ENCODE data around the gene CBY1. TPM values are rescaled to one million over a fixed set of nuclear protein-coding genes. Genes with fewer than 3 reads are reported as not detected.
"Not testable (repeated sequence)": the region's sequence is repeated elsewhere in the genome, so short reads cannot be mapped to it uniquely, and the experiment has no call there.

CBY1 gene
- total and polyA plus RNA-seq, 3 experiments from 2014 or later, result 7.6 to 15.1 (median 14.0) TPM

DNA sequence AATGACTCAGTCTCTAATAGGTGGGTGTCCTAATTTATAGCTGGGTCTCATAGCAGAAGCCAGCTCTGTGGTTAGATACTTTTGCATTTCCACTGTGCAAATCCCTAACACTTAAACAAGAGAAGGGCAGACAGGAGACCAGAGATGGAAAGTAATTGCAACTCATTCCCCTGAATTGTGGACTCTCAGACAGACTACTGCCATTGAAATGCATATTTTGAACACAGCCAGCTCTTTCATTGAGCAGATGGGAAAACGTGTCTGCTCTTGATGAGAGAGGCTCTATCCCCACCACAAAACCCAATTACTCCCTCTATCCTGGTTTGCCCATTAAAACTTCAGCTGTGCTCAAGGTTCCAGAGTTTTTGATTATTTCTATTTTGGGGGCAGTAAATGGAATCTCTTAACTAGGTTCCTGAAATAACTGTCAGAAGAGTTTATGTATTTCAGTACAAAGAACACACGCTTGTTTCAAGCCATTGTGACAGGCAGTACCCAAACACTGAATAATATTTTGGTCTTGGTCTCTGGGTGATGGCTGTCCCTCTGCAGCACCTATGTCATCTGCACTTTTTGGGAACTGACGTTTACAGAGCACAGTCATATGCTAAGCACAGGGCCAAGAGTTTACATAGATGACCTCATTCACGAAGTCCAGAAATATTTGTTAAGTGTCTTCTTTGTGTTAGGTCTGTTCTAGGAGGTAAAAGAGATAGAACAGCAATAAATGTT, 41.9 kb upstream of the CBY1 start:
- ChIA-PET CTCF (no interaction called here), POLR2A (no interaction called here)
- H3K4me1 ChIP-seq (ENCODE audit: insufficient read depth, low read length), result no peaks in the 10 kb centered on the region
- H3K4me3 Mint-ChIP-seq, result no peak overlapping the region
- H3K36me3 Mint-ChIP-seq, result peaks cover 0 to 22% (median 0%) of the 10 kb centered on the region in 3 donors
- H3K4me1 Mint-ChIP-seq, result no peaks in the 10 kb centered on the region
- H3K9me3 ChIP-seq (ENCODE audit: low read length), result no peaks in the 10 kb centered on the region
- peaks cover 2 to 14% (median 10%) of the 10 kb centered on the region in 5 donors for H3K9me3 Mint-ChIP-seq
- no peak overlapping the region for H3K4me3 ChIP-seq (ENCODE audit: low read length)
- peaks cover 20 to 31% of the 10 kb centered on the region in 2 donors for H3K27me3 Mint-ChIP-seq
- H3K27ac Mint-ChIP-seq, result no peak overlapping the region
- H3K27ac ChIP-seq (ENCODE audit: low read depth, low read length), result no peak overlapping the region
- no peak for DNase-seq
- H3K36me3 ChIP-seq (ENCODE audit: insufficient read depth, low read length), result no peaks in the 10 kb centered on the region
- H3K27me3 ChIP-seq (ENCODE audit: insufficient read depth, low read length, poor library complexity, severe bottlenecking), result no peaks in the 10 kb centered on the region

DNA sequence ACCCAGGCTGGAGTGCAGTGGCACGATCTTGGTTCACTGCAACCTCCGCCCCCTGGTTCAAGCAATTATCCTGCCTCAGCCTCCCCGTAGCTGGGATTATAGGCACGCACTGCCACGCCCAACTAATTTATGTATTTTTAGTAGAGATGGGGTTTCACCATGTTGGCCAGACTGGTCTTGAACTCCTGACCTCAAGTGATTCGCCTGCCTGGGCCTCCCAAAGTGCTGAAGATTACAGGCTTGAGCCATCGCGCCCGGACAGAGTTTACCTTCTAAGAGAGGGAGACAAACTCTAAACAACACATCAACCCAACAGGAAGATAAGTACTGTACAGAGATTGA, 41.4 kb upstream of the CBY1 start:
- H3K9me3 Mint-ChIP-seq, result peaks cover 2 to 17% (median 10%) of the 10 kb centered on the region in 5 donors

DNA sequence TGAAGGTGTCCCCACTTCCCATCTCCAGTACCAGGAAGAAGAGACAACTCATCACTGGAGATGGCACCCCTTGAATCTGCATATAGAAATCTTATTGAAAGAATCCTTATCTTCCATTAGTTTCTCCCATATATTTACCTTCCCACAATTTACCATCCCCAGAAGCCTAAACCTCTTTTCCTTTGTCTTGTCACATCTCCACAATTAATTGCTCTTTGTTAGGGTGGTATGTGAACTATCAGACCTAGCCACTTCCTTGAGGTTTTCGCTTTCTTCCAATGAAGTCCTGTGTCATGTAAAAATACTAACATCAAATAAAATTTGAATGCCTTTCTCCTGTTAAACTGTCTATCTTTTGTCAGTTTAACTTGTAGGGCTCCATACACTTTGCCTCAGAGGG, 38.2 kb upstream of the CBY1 start:
- ChIA-PET POLR2A (no interaction called here), CTCF (no interaction called here)
- Histone ChIP-seq H3K36me3 (ENCODE audit: insufficient read depth, low read length) (no peaks in the 10 kb centered on the region), H3K9me3 (ENCODE audit: low read length) (no peaks in the 10 kb centered on the region), H3K27me3 (ENCODE audit: insufficient read depth, low read length, poor library complexity, severe bottlenecking) (no peaks in the 10 kb centered on the region), H3K4me3 (ENCODE audit: low read length) (no peak overlapping the region), H3K4me1 (ENCODE audit: insufficient read depth, low read length) (no peaks in the 10 kb centered on the region), H3K27ac (ENCODE audit: low read depth, low read length) (no peak overlapping the region)
- Mint-ChIP-seq H3K4me3 (no peak overlapping the region), H3K27me3 (peaks cover 23 to 34% of the 10 kb centered on the region in 2 donors), H3K27ac (no peak overlapping the region), H3K36me3 (peaks cover 0 to 22% (median 0%) of the 10 kb centered on the region in 3 donors), H3K9me3 (peaks cover 2 to 17% (median 10%) of the 10 kb centered on the region in 5 donors), H3K4me1 (no peaks in the 10 kb centered on the region)
- no peak for DNase-seq

More for the DNA sequence above, 41.4 kb upstream of the CBY1 start:
- H3K9me3 ChIP-seq (ENCODE audit: low read length); H3K4me3 ChIP-seq (ENCODE audit: low read length); H3K27ac ChIP-seq (ENCODE audit: low read depth, low read length); H3K4me1 Mint-ChIP-seq; H3K36me3 ChIP-seq (ENCODE audit: insufficient read depth, low read length); DNase-seq; H3K4me3 Mint-ChIP-seq; POLR2A ChIA-PET; H3K27me3 ChIP-seq (ENCODE audit: insufficient read depth, low read length, poor library complexity, severe bottlenecking); H3K4me1 ChIP-seq (ENCODE audit: insufficient read depth, low read length); CTCF ChIA-PET: not testable (repeated sequence)
- peaks cover 23 to 31% of the 10 kb centered on the region in 2 donors for H3K27me3 Mint-ChIP-seq
- peaks cover 0 to 22% (median 0%) of the 10 kb centered on the region in 3 donors for H3K36me3 Mint-ChIP-seq
- peak overlapping the region in 1 of 8 donors; percentile 82 for H3K27ac Mint-ChIP-seq

DNA sequence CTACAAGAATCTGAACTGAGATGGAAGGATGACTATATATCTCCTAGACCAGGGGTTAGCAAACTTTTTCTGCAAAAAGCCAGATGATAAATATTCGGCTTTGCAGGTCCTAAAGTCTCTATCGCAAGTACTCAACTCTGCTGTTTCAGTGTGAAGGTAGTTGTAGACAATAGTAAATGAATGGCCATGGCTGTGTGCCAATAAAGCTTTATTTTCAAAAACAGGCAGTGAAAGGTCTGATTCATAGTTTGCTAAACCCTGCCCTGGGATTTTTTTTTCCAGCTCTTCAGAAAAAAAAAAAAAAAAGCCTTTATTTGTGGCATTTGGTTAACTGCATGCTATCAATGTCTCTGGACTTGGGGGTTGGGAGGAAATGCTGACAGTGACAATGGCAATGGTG, 37.8 kb upstream of the CBY1 start:
- Histone ChIP-seq H3K36me3 (ENCODE audit: insufficient read depth, low read length) (no peaks in the 10 kb centered on the region), H3K27me3 (ENCODE audit: insufficient read depth, low read length, poor library complexity, severe bottlenecking) (no peaks in the 10 kb centered on the region), H3K4me3 (ENCODE audit: low read length) (no peak overlapping the region), H3K27ac (ENCODE audit: low read depth, low read length) (no peak overlapping the region), H3K4me1 (ENCODE audit: insufficient read depth, low read length) (no peaks in the 10 kb centered on the region), H3K9me3 (ENCODE audit: low read length) (no peaks in the 10 kb centered on the region)
- POLR2A ChIA-PET, result no interaction called here
- no peaks in the 10 kb centered on the region for H3K4me1 Mint-ChIP-seq
- H3K9me3 Mint-ChIP-seq, result peaks cover 2 to 17% (median 10%) of the 10 kb centered on the region in 5 donors
- CTCF ChIA-PET, result no interaction called here
- DNase-seq, result no peak
- peaks cover 0 to 22% (median 0%) of the 10 kb centered on the region in 3 donors for H3K36me3 Mint-ChIP-seq
- H3K27me3 Mint-ChIP-seq, result peaks cover 24 to 34% of the 10 kb centered on the region in 2 donors
- no peak overlapping the region for H3K4me3 Mint-ChIP-seq
- H3K27ac Mint-ChIP-seq, result no peak overlapping the region

DNA sequence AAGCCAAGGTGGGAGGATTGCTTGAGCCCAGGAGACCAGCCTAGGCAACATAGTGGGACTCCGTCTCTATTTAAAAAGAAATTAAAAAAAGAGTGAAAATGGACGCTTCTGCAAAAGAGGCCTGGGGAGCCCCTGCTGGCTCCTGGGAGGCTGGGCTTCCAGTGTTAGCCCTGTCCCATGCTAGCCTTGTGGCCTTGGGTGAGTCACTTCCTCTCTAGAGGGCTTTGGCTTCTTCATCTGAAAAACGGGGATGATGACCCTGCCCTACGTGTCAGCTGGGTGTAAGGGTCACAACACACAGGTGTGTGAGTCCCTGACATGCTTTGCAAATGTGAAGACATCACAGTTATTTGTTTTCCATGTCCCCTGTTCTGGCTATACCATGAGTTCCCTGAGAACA, 33.1 kb upstream of the CBY1 start:
- peaks cover 0 to 9% (median 2%) of the 10 kb centered on the region in 5 donors for H3K9me3 Mint-ChIP-seq
- H3K27me3 ChIP-seq (ENCODE audit: insufficient read depth, low read length, poor library complexity, severe bottlenecking), result no peaks in the 10 kb centered on the region
- H3K4me1 Mint-ChIP-seq, result no peaks in the 10 kb centered on the region
- peaks cover 12 to 13% of the 10 kb centered on the region in 2 donors for H3K27me3 Mint-ChIP-seq
- no peaks in the 10 kb centered on the region for H3K36me3 ChIP-seq (ENCODE audit: insufficient read depth, low read length)
- no peaks in the 10 kb centered on the region for H3K4me1 ChIP-seq (ENCODE audit: insufficient read depth, low read length)
- ChIA-PET POLR2A (no interaction called here), CTCF (no interaction called here)
- no peaks in the 10 kb centered on the region for H3K9me3 ChIP-seq (ENCODE audit: low read length)
- no peak overlapping the region for H3K4me3 ChIP-seq (ENCODE audit: low read length)
- no peak overlapping the region for H3K4me3 Mint-ChIP-seq
- no peak overlapping the region for H3K27ac Mint-ChIP-seq
- no peak overlapping the region for H3K27ac ChIP-seq (ENCODE audit: low read depth, low read length)
- peaks cover 0 to 4% (median 0%) of the 10 kb centered on the region in 3 donors for H3K36me3 Mint-ChIP-seq
- DNase-seq, result no peak

DNA sequence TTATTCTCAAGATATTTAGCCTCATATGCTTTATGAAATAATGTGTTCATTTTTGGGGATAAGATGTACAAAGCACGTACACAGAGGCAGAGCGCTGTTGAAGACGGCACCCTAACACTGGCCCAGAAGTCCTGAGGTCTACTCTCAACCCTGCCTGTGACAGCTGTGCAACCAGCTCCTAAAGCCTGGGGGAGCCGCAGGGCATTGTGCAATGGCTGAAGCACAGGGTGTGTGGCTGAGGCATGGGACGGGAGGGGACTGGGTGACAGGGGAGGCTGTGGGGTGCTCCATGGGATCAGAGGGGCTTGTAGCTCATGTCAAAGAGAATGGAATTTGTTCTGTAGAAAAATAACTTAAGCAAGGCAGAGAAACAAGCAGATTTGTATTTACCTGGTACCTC, 28.0 kb upstream of the CBY1 start:
- ChIA-PET CTCF (no interaction called here), POLR2A (no interaction called here)
- Mint-ChIP-seq H3K36me3 (peaks cover 0 to 2% (median 0%) of the 10 kb centered on the region in 3 donors), H3K27ac (peak overlapping the region in 1 of 8 donors; percentile 23), H3K4me1 (peaks cover 7 to 11% (median 10%) of the 10 kb centered on the region in 3 donors), H3K4me3 (no peak overlapping the region), H3K27me3 (peaks cover 3 to 4% of the 10 kb centered on the region in 2 donors), H3K9me3 (no peaks in the 10 kb centered on the region)
- no peaks in the 10 kb centered on the region for H3K9me3 ChIP-seq (ENCODE audit: low read length)
- no peak for DNase-seq
- no peak overlapping the region for H3K27ac ChIP-seq (ENCODE audit: low read depth, low read length)
- no peaks in the 10 kb centered on the region for H3K36me3 ChIP-seq (ENCODE audit: insufficient read depth, low read length)
- H3K27me3 ChIP-seq (ENCODE audit: insufficient read depth, low read length, poor library complexity, severe bottlenecking), result no peaks in the 10 kb centered on the region
- H3K4me1 ChIP-seq (ENCODE audit: insufficient read depth, low read length), result peaks cover 7% of the 10 kb centered on the region
- H3K4me3 ChIP-seq (ENCODE audit: low read length), result no peak overlapping the region

DNA sequence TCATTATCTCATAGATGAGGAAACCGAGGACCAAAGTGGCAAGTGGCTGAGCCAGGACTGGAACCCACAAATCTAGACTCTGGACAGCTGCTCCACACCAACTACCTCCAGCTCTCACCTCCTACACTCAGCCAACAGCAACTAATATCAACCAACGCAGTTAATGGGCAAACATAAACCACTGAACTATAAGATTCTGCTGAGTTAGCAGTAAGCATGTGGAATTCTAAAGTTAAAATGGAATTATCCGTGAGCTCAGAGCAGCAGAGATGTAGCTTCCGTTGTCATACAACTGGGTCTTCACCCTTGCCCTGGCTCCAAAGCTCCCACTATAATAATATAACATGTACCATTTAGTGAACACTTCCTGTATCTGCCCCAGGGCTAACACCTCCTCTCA, 27.3 kb upstream of the CBY1 start:
- CTCF ChIA-PET, result no interaction called here

DNA sequence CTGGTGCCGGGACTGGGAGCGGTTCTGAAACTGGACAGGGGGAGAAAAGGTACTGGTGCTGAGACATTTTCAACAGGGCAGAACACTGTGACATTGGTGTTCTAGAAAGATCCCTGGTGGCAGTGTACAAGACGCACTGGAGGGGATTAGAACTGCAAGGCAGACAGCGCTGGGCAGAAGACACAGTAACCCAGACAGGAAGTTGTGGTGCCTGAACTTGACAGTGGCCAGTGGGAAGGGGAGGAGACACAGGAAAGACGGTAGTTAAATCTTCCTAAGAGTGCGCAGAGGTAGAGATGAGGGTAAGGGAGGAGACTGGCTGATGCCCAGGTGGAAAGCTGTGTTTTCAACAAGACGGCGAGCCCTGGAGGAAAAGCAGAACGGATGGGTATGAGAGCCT, 24.7 kb upstream of the CBY1 start:
- Histone ChIP-seq H3K4me1 (ENCODE audit: insufficient read depth, low read length) (peaks cover 7% of the 10 kb centered on the region), H3K36me3 (ENCODE audit: insufficient read depth, low read length) (no peaks in the 10 kb centered on the region), H3K9me3 (ENCODE audit: low read length) (no peaks in the 10 kb centered on the region), H3K27ac (ENCODE audit: low read depth, low read length) (no peak overlapping the region), H3K4me3 (ENCODE audit: low read length) (no peak overlapping the region), H3K27me3 (ENCODE audit: insufficient read depth, low read length, poor library complexity, severe bottlenecking) (peaks cover 4% of the 10 kb centered on the region)
- Mint-ChIP-seq H3K36me3 (peaks cover 0 to 2% (median 0%) of the 10 kb centered on the region in 3 donors), H3K9me3 (no peaks in the 10 kb centered on the region), H3K4me1 (peaks cover 7 to 11% (median 10%) of the 10 kb centered on the region in 3 donors), H3K27me3 (peaks cover 0 to 9% of the 10 kb centered on the region in 2 donors), H3K27ac (no peak overlapping the region), H3K4me3 (peak overlapping the region in 1 of 7 donors; percentile 42)
- DNase-seq, result peak in 1 of 5 donors; percentile 7
- CTCF ChIA-PET, result interaction anchor here (1.1 kb wide), 1 partner anchor 10 kb away, joined by 3 read pairs; no protein-coding TSS in a partner anchor
- POLR2A ChIA-PET, result no interaction called here

More for the DNA sequence above, 27.3 kb upstream of the CBY1 start:
- peaks cover 7 to 11% (median 10%) of the 10 kb centered on the region in 3 donors for H3K4me1 Mint-ChIP-seq
- no peak overlapping the region for H3K4me3 ChIP-seq (ENCODE audit: low read length)
- H3K9me3 Mint-ChIP-seq, result no peaks in the 10 kb centered on the region
- POLR2A ChIA-PET, result no interaction called here
- no peaks in the 10 kb centered on the region for H3K9me3 ChIP-seq (ENCODE audit: low read length)
- H3K4me3 Mint-ChIP-seq, result no peak overlapping the region
- no peak overlapping the region for H3K27ac ChIP-seq (ENCODE audit: low read depth, low read length)
- no peaks in the 10 kb centered on the region for H3K27me3 ChIP-seq (ENCODE audit: insufficient read depth, low read length, poor library complexity, severe bottlenecking)
- H3K27ac Mint-ChIP-seq, result peak overlapping the region in 1 of 8 donors; percentile 42
- DNase-seq, result no peak
- peaks cover 0 to 2% (median 0%) of the 10 kb centered on the region in 3 donors for H3K36me3 Mint-ChIP-seq
- H3K4me1 ChIP-seq (ENCODE audit: insufficient read depth, low read length), result peaks cover 7% of the 10 kb centered on the region
- no peaks in the 10 kb centered on the region for H3K36me3 ChIP-seq (ENCODE audit: insufficient read depth, low read length)
- peaks cover 0 to 4% of the 10 kb centered on the region in 2 donors for H3K27me3 Mint-ChIP-seq
